Activated CD8-positive, alpha-beta memory T cell treated with anti-CD3 and anti-CD28 coated beads, Interleukin-2, amount 10 ng/mL, durations not matched to agents 7 days and 5 days (primary cell): ENCODE data around the gene DYNC2I2. TPM values are rescaled to one million over a fixed set of nuclear protein-coding genes. Genes with fewer than 3 reads are reported as not detected.
"Not testable (repeated sequence)": the region's sequence is repeated elsewhere in the genome, so short reads cannot be mapped to it uniquely, and the experiment has no call there.

Experiments
- ATAC-seq: fragments of 150-1000 bp; cut with Tn5 transposase; one replicate; pipeline ENCODE4 v1.10.0; 2021; ENCODE audit warnings: moderate library complexity
- CTCF ChIA-PET: fragments of 350-600 bp; sonication (Branson Sonifier 250); formaldehyde crosslinking; loops from one replicate; lab custom pipeline; 2021; ENCODE audit warnings: antibody characterized with exemption; lab: Charles Lee
- DNase-seq: peaks from one replicate; pipeline ENCODE4 v3.0.0-alpha.2; 2020
- H3K27ac Mint-ChIP-seq: one replicate; pipeline ENCODE4 v1.8.0; 2021; ENCODE audit warnings: mild to moderate bottlenecking, mixed read lengths
- H3K27me3 Mint-ChIP-seq: one replicate; pipeline ENCODE4 v1.8.0; 2021; ENCODE audit warnings: mixed read lengths
- H3K36me3 Mint-ChIP-seq: one replicate; pipeline ENCODE4 v1.8.0; 2021; ENCODE audit warnings: mild to moderate bottlenecking, mixed read lengths
- H3K4me1 Mint-ChIP-seq: one replicate; pipeline ENCODE4 v1.8.0; 2021; ENCODE audit warnings: mixed read lengths
- H3K4me3 Mint-ChIP-seq: one replicate; pipeline ENCODE4 v1.8.0; 2021; ENCODE audit warnings: mild to moderate bottlenecking, moderate library complexity, mixed read lengths
- H3K9me3 Mint-ChIP-seq: one replicate; pipeline ENCODE4 v1.8.0; 2022; ENCODE audit warnings: low read depth, mixed read lengths
- total RNA-seq, 2 experiments: library from RNA; stranded (reverse); gene quantifications; one replicate each; pipeline ENCODE4 v1.2.3, GENCODE V29; 2021

The DYNC2I2 gene
- total RNA-seq: 10 to 100 TPM; 52.5 to 67.8 TPM

- Mint-ChIP-seq H3K27me3 (no peaks in the 10 kb centered on the region), H3K4me3 (peak within 1 kb of the TSS; percentile 88), H3K9me3 (no peaks in the 10 kb centered on the region), H3K4me1 (peaks cover 16% of the 10 kb centered on the region), H3K27ac (peak within 1 kb of the TSS; percentile 100), H3K36me3 (no peaks in the 10 kb centered on the region)
- CTCF ChIA-PET: interaction anchor here (1.0 to 1.5 kb wide), 5 partner anchors 8 to 46 kb away, joined by 3 to 5 read pairs (median 3); partner anchors contain the start of gene PKN3
- DNase-seq (peak; percentile 97), ATAC-seq (peak; percentile 98)
Observed at GRCh38 chr9:128656416-128657343, at the start of gene DYNC2I2. Gene DYNC2I2, minus strand, starts transcription at chr9:128656847. Its CDS starts 121 bp downstream, at chr9:128656726.

GRCh38 chr9:128706045-128706444, 49.4 kb upstream of the DYNC2I2 start:
- CTCF ChIA-PET: interaction anchor here (1.3 to 1.4 kb wide), 2 partner anchors 10 to 112 kb away, joined by 3 to 4 read pairs; partner anchors contain the start of gene ENDOG
- no peaks in the 10 kb centered on the region for H3K9me3 Mint-ChIP-seq
- H3K4me1 Mint-ChIP-seq: peaks cover 12% of the 10 kb centered on the region
- no peak for ATAC-seq
- no peak for DNase-seq
- H3K27ac Mint-ChIP-seq: no peak overlapping the region
- H3K36me3 Mint-ChIP-seq: no peaks in the 10 kb centered on the region
- no peak overlapping the region for H3K4me3 Mint-ChIP-seq
- no peaks in the 10 kb centered on the region for H3K27me3 Mint-ChIP-seq

GRCh38 chr9:128705051-128705965, 48.7 kb upstream of the DYNC2I2 start:
- no peak overlapping the region for H3K27ac Mint-ChIP-seq

GRCh38 chr9:128704356-128704670, 47.7 kb upstream of the DYNC2I2 start:
- no peaks in the 10 kb centered on the region for H3K27me3 Mint-ChIP-seq
- ATAC-seq (no peak), DNase-seq (no peak)
- H3K4me3 Mint-ChIP-seq: no peak overlapping the region
- H3K4me1 Mint-ChIP-seq: peaks cover 12% of the 10 kb centered on the region
- CTCF ChIA-PET: interaction anchor here (0.6 to 1.6 kb wide), 5 partner anchors 12 to 115 kb away, joined by 3 to 4 read pairs (median 3); partner anchors contain the start of gene ENDOG
- no peak overlapping the region for H3K27ac Mint-ChIP-seq
- no peaks in the 10 kb centered on the region for H3K36me3 Mint-ChIP-seq
- H3K9me3 Mint-ChIP-seq: no peaks in the 10 kb centered on the region

More at GRCh38 chr9:128705051-128705965, 48.7 kb upstream of the DYNC2I2 start:
- Mint-ChIP-seq H3K4me3 (no peak overlapping the region), H3K9me3 (no peaks in the 10 kb centered on the region), H3K27me3 (no peaks in the 10 kb centered on the region), H3K4me1 (peaks cover 12% of the 10 kb centered on the region), H3K36me3 (no peaks in the 10 kb centered on the region)
- ATAC-seq: no peak
- no peak for DNase-seq
- CTCF ChIA-PET: interaction anchor here (1.3 to 1.4 kb wide), 2 partner anchors 10 to 113 kb away, joined by 3 to 4 read pairs; partner anchors contain the start of gene ENDOG

GRCh38 chr9:128703616-128704355, 47.1 kb upstream of the DYNC2I2 start:
- DNase-seq: peak; percentile 40
- Mint-ChIP-seq H3K9me3 (no peaks in the 10 kb centered on the region), H3K4me3 (peak overlapping the region; percentile 75), H3K36me3 (no peaks in the 10 kb centered on the region), H3K4me1 (peaks cover 12% of the 10 kb centered on the region), H3K27ac (no peak overlapping the region), H3K27me3 (no peaks in the 10 kb centered on the region)
- CTCF ChIA-PET: interaction anchor here (0.6 to 1.6 kb wide), 6 partner anchors 11 to 116 kb away, joined by 3 to 4 read pairs (median 3); partner anchors contain the start of gene ENDOG
- no peak for ATAC-seq

- CTCF ChIA-PET: interaction anchor here (0.7 to 1.6 kb wide), 2 partner anchors 10 to 12 kb away, joined by 3 to 4 read pairs; no protein-coding TSS in a partner anchor
- Mint-ChIP-seq H3K4me1 (peaks cover 12% of the 10 kb centered on the region), H3K27me3 (no peaks in the 10 kb centered on the region), H3K4me3 (peak overlapping the region; percentile 75), H3K27ac (peak overlapping the region; percentile 59), H3K9me3 (no peaks in the 10 kb centered on the region), H3K36me3 (no peaks in the 10 kb centered on the region)
- DNase-seq: peak; percentile 41
- ATAC-seq: no peak
Observed at GRCh38 chr9:128702949-128703615, 46.4 kb upstream of the DYNC2I2 start.

GRCh38 chr9:128702445-128702948, 45.9 kb upstream of the DYNC2I2 start, which contains the start of gene PKN3:
Gene PKN3, plus strand, starts transcription at chr9:128702503. Its CDS starts 413 bp downstream, at chr9:128702916.
- peak; percentile 92 for DNase-seq
- no peaks in the 10 kb centered on the region for H3K9me3 Mint-ChIP-seq
- peak within 1 kb of the TSS; percentile 75 for H3K4me3 Mint-ChIP-seq
- peak within 1 kb of the TSS; percentile 59 for H3K27ac Mint-ChIP-seq
- CTCF ChIA-PET: interaction anchor here (0.5 to 3.3 kb wide), 27 partner anchors 9 to 282 kb away, joined by 3 to 44 read pairs (median 4); partner anchors contain the start of genes CERCAM, DYNC2I2, ENDOG and KYAT1
- no peaks in the 10 kb centered on the region for H3K27me3 Mint-ChIP-seq
- peak; percentile 93 for ATAC-seq
- H3K4me1 Mint-ChIP-seq: peaks cover 12% of the 10 kb centered on the region
- H3K36me3 Mint-ChIP-seq: no peaks in the 10 kb centered on the region

GRCh38 chr9:128701227-128701854, 44.7 kb upstream of the DYNC2I2 start:
- DNase-seq: no peak
- CTCF ChIA-PET: interaction anchor here (0.7 to 3.3 kb wide), 8 partner anchors 10 to 263 kb away, joined by 3 to 44 read pairs (median 6); partner anchors contain the start of genes ENDOG, SET and ZDHHC12
- H3K9me3 Mint-ChIP-seq: no peaks in the 10 kb centered on the region
- H3K27me3 Mint-ChIP-seq: no peaks in the 10 kb centered on the region
- no peak for ATAC-seq
- H3K4me1 Mint-ChIP-seq: peaks cover 12% of the 10 kb centered on the region
- peaks cover 5% of the 10 kb centered on the region for H3K36me3 Mint-ChIP-seq
- H3K27ac Mint-ChIP-seq: no peak overlapping the region
- H3K4me3 Mint-ChIP-seq: peak overlapping the region; percentile 42

- not testable (repeated sequence) for H3K27ac Mint-ChIP-seq, H3K27me3 Mint-ChIP-seq, H3K4me3 Mint-ChIP-seq, DNase-seq, ATAC-seq, H3K9me3 Mint-ChIP-seq
- Mint-ChIP-seq H3K36me3 (peaks cover 21% of the 10 kb centered on the region), H3K4me1 (peaks cover 14% of the 10 kb centered on the region)
- CTCF ChIA-PET: interaction anchor here (1.4 to 3.3 kb wide), 2 partner anchors 8 to 15 kb away, joined by 4 to 44 read pairs; partner anchors contain the start of gene SET
Observed at GRCh38 chr9:128699096-128699795, 42.6 kb upstream of the DYNC2I2 start.

GRCh38 chr9:128696923-128697707, 40.5 kb upstream of the DYNC2I2 start:
- H3K36me3 Mint-ChIP-seq: peaks cover 36% of the 10 kb centered on the region
- DNase-seq (no peak), ATAC-seq (no peak)
- no peak overlapping the region for H3K27ac Mint-ChIP-seq
- no peak overlapping the region for H3K4me3 Mint-ChIP-seq
- H3K4me1 Mint-ChIP-seq: peaks cover 23% of the 10 kb centered on the region
- no peaks in the 10 kb centered on the region for H3K9me3 Mint-ChIP-seq
- CTCF ChIA-PET: interaction anchor here (0.7 to 2.4 kb wide), 2 partner anchors 12 to 165 kb away, joined by 4 to 5 read pairs; no protein-coding TSS in a partner anchor
- H3K27me3 Mint-ChIP-seq: no peaks in the 10 kb centered on the region
